ENCODE data around the gene OVCA2.

The OVCA2 gene

GRCh38 chr17:2049333-2050299 lies 7.8 kb downstream of the OVCA2 start:
- peaks cover 24% of the 10 kb centered on the region for H3K4me1 Mint-ChIP-seq
- no peak for TF ChIP-seq CTCF (IDR thresholded peaks at IDR 0.05)
- peaks cover 72% of the 10 kb centered on the region for H3K27me3 Mint-ChIP-seq (ENCODE audit: low read depth, poor library complexity)
- H3K9me3 Mint-ChIP-seq: no peaks in the 10 kb centered on the region
- H3K36me3 Mint-ChIP-seq (ENCODE audit: low read depth): peaks cover 2% of the 10 kb centered on the region
- peak; percentile 95 for DNase-seq
- peak overlapping the region; percentile 79 for H3K4me3 Mint-ChIP-seq
- no peak overlapping the region for H3K27ac Mint-ChIP-seq

GRCh38 chr17:2050300-2051060 lies 8.7 kb downstream of the OVCA2 start:
- Mint-ChIP-seq H3K9me3 (no peaks in the 10 kb centered on the region), H3K27ac (no peak overlapping the region), H3K4me3 (no peak overlapping the region), H3K36me3 (ENCODE audit: low read depth) (no peaks in the 10 kb centered on the region), H3K4me1 (peaks cover 22% of the 10 kb centered on the region), H3K27me3 (ENCODE audit: low read depth, poor library complexity) (peaks cover 71% of the 10 kb centered on the region)
- peak; percentile 71 for DNase-seq
- TF ChIP-seq CTCF (IDR thresholded peaks at IDR 0.05): no peak

- DNase-seq: peak; percentile 37
- H3K27ac Mint-ChIP-seq: no peak overlapping the region
- H3K4me1 Mint-ChIP-seq: peaks cover 22% of the 10 kb centered on the region
- H3K4me3 Mint-ChIP-seq: no peak overlapping the region
- H3K27me3 Mint-ChIP-seq (ENCODE audit: low read depth, poor library complexity): peaks cover 73% of the 10 kb centered on the region
- no peaks in the 10 kb centered on the region for H3K36me3 Mint-ChIP-seq (ENCODE audit: low read depth)
- H3K9me3 Mint-ChIP-seq: no peaks in the 10 kb centered on the region
- TF ChIP-seq CTCF (IDR thresholded peaks at IDR 0.05): no peak
Measured at GRCh38 chr17:2051061-2051932, 9.5 kb downstream of the OVCA2 start.

- peaks cover 73% of the 10 kb centered on the region for H3K27me3 Mint-ChIP-seq (ENCODE audit: low read depth, poor library complexity)
- H3K36me3 Mint-ChIP-seq (ENCODE audit: low read depth): no peaks in the 10 kb centered on the region
- DNase-seq: no peak
- H3K27ac Mint-ChIP-seq: no peak overlapping the region
- H3K9me3 Mint-ChIP-seq: no peaks in the 10 kb centered on the region
- H3K4me3 Mint-ChIP-seq: peak overlapping the region; percentile 48
- TF ChIP-seq CTCF (IDR thresholded peaks at IDR 0.05): no peak
- H3K4me1 Mint-ChIP-seq: peaks cover 22% of the 10 kb centered on the region
Measured at GRCh38 chr17:2051933-2052559, 10.2 kb downstream of the OVCA2 start.
